PFSK-1 (cell line): ENCODE measurements around the gene NDOR1.

Source experiments
- FOXP2 ChIP-seq: optimal IDR thresholded peaks from 2 replicates; pipeline ENCODE3; 2011; ENCODE audit warnings: borderline replicate concordance, control low read depth, inconsistent platforms; ENCODE audit not compliant: insufficient read depth; ENCODE audit errors: extremely low read length, extremely low read depth
- POLR2AphosphoS5 ChIP-seq: IDR thresholded peaks from 2 replicates; pipeline ENCODE4 v1.6.1; 2012; ENCODE audit warnings: low read depth, mild to moderate bottlenecking, control low read depth, low read length, moderate library complexity
- SIN3A ChIP-seq: IDR thresholded peaks from 2 replicates; pipeline ENCODE4 v1.6.1; 2012; ENCODE audit warnings: mild to moderate bottlenecking, low read length, moderate library complexity, borderline replicate concordance; ENCODE audit not compliant: insufficient read depth
- TAF1 ChIP-seq: IDR thresholded peaks from 2 replicates; pipeline ENCODE4 v1.6.1; 2012; ENCODE audit warnings: low read length, control low read depth, borderline replicate concordance; ENCODE audit not compliant: insufficient read depth
- TF ChIP-seq, protein P1 (sequence below), 2 experiments: IDR thresholded peaks; 2 replicates each; pipeline versions ENCODE4 v1.6.1 to v1.8.0; 2011 to 2012; ENCODE audit warnings: low read depth in 2 of 2, low read length in 2 of 2, control low read depth in 1 of 2, inconsistent platforms in 1 of 2, mild to moderate bottlenecking in 1 of 2, moderate library complexity in 1 of 2; ENCODE audit not compliant: insufficient read depth in 1 of 2

DNA sequence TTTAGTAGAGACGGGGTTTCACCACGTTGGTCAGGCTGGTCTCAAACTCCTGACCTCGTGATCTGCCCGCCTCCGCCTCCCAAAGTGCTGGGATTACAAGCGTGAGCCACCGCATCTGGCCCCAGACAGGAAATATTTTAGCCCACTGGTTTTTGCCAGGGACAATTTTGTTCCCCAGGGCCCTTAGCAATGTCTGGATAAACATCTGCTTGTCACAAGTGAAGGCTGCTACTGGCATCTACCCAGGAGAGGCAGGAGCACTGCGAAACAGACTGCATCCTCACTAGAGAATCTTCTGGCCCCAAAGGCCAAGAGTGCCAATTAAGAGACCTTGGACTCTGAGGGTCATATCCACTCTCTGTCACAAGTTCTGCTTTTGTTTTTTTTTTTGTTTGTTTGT lies 2.5 kb upstream of the NDOR1 start:
- TF ChIP-seq, protein P1, sequence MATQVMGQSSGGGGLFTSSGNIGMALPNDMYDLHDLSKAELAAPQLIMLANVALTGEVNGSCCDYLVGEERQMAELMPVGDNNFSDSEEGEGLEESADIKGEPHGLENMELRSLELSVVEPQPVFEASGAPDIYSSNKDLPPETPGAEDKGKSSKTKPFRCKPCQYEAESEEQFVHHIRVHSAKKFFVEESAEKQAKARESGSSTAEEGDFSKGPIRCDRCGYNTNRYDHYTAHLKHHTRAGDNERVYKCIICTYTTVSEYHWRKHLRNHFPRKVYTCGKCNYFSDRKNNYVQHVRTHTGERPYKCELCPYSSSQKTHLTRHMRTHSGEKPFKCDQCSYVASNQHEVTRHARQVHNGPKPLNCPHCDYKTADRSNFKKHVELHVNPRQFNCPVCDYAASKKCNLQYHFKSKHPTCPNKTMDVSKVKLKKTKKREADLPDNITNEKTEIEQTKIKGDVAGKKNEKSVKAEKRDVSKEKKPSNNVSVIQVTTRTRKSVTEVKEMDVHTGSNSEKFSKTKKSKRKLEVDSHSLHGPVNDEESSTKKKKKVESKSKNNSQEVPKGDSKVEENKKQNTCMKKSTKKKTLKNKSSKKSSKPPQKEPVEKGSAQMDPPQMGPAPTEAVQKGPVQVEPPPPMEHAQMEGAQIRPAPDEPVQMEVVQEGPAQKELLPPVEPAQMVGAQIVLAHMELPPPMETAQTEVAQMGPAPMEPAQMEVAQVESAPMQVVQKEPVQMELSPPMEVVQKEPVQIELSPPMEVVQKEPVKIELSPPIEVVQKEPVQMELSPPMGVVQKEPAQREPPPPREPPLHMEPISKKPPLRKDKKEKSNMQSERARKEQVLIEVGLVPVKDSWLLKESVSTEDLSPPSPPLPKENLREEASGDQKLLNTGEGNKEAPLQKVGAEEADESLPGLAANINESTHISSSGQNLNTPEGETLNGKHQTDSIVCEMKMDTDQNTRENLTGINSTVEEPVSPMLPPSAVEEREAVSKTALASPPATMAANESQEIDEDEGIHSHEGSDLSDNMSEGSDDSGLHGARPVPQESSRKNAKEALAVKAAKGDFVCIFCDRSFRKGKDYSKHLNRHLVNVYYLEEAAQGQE (IDR thresholded peaks at IDR 0.05; ENCODE audit: insufficient read depth in 1 of 2, low read depth in 2 of 2, low read length in 2 of 2): no peak
- no peak for TF ChIP-seq TAF1
- TF ChIP-seq POLR2AphosphoS5: no peak
- no peak for TF ChIP-seq SIN3A
- TF ChIP-seq FOXP2: no peak
